GM23338 (cell line): ENCODE measurements around the gene PDE3B. TPM values are rescaled to one million over a fixed set of nuclear protein-coding genes. Genes with fewer than 3 reads are reported as not detected.
"Not testable (repeated sequence)": the region's sequence is repeated elsewhere in the genome, so short reads cannot be mapped to it uniquely, and the experiment has no call there.

Source experiments
- ATAC-seq: fragments of 200-7000 bp; cut with Tn5 transposase; 3 replicates; pipeline ENCODE4 v1.9.1; 2020
- DNase-seq: peaks from one replicate; pipeline ENCODE4 v3.0.0-alpha.2; 2015; ENCODE audit warnings: low spot score
- H2AFZ ChIP-seq: fragments of 200-600 bp; sonication (generic); 2 replicates; pipeline ENCODE4 v1.8.0; 2016; ENCODE audit warnings: antibody characterized with exemption, mild to moderate bottlenecking, moderate library complexity
- H3F3A ChIP-seq: fragments of 200-600 bp; sonication (generic); replicated peaks from 2 replicates; pipeline ENCODE4 v1.8.0; 2017; ENCODE audit warnings: antibody characterized with exemption, mixed run types, low read depth
- H3K27ac ChIP-seq: fragments of 200-600 bp; sonication (generic); 2 replicates; pipeline ENCODE4 v1.6.1; 2016; ENCODE audit warnings: low read depth
- H3K27me3 ChIP-seq: fragments of 200-600 bp; sonication (generic); 2 replicates; pipeline ENCODE4 v1.8.0; 2016; ENCODE audit warnings: mild to moderate bottlenecking, mixed run types, moderate library complexity; ENCODE audit not compliant: insufficient read depth
- H3K36me3 ChIP-seq: fragments of 200-600 bp; sonication (generic); 2 replicates; pipeline ENCODE4 v1.8.0; 2016; ENCODE audit warnings: mild to moderate bottlenecking; ENCODE audit not compliant: insufficient read depth
- H3K4me1 ChIP-seq: fragments of 200-600 bp; sonication (generic); 2 replicates; pipeline ENCODE4 v1.8.0; 2016; ENCODE audit warnings: mild to moderate bottlenecking, moderate library complexity; ENCODE audit not compliant: insufficient read depth
- H3K4me2 ChIP-seq: fragments of 200-600 bp; sonication (generic); 2 replicates; pipeline ENCODE4 v1.7.1; 2017; ENCODE audit warnings: mixed run types
- H3K4me3 ChIP-seq: fragments of 200-600 bp; sonication (generic); 2 replicates; pipeline ENCODE4 v1.6.1; 2016; ENCODE audit warnings: mixed run types
- H3K79me2 ChIP-seq: fragments of 200-600 bp; sonication (generic); replicated peaks from 2 replicates; pipeline ENCODE4 v1.8.0; 2017; ENCODE audit warnings: mild to moderate bottlenecking; ENCODE audit not compliant: insufficient read depth
- H3K9me2 ChIP-seq: fragments of 200-600 bp; sonication (generic); 2 replicates; pipeline ENCODE4 v1.8.0; 2017; ENCODE audit not compliant: insufficient read depth
- H4K20me1 ChIP-seq: fragments of 200-600 bp; sonication (generic); replicated peaks from 2 replicates; pipeline ENCODE4 v1.8.0; 2017; ENCODE audit warnings: mild to moderate bottlenecking; ENCODE audit not compliant: insufficient read depth
- H3K27ac Mint-ChIP-seq: 2 replicates; pipeline ENCODE4 v1.8.0; 2020; ENCODE audit warnings: inconsistent platforms, mild to moderate bottlenecking, moderate library complexity, mixed read lengths
- H3K27me3 Mint-ChIP-seq: 3 replicates; pipeline ENCODE4 v1.8.0; 2022; ENCODE audit warnings: low read depth, mild to moderate bottlenecking, moderate library complexity, mixed read lengths, inconsistent platforms; ENCODE audit not compliant: insufficient read depth, poor library complexity
- H3K36me3 Mint-ChIP-seq: 3 replicates; pipeline ENCODE4 v1.8.0; 2021; ENCODE audit warnings: low read depth, mild to moderate bottlenecking, inconsistent platforms, moderate library complexity, mixed read lengths
- H3K4me1 Mint-ChIP-seq: 3 replicates; pipeline ENCODE4 v1.8.0; 2020; ENCODE audit warnings: mild to moderate bottlenecking, inconsistent platforms, mixed read lengths
- H3K4me3 Mint-ChIP-seq: 3 replicates; pipeline ENCODE4 v1.8.0; 2021; ENCODE audit warnings: moderate library complexity, mild to moderate bottlenecking, inconsistent platforms, mixed read lengths
- H3K9me3 Mint-ChIP-seq: 3 replicates; pipeline ENCODE4 v1.8.0; 2020; ENCODE audit warnings: moderate library complexity, mild to moderate bottlenecking, inconsistent platforms, mixed read lengths
- CTCF ChIP-seq, 2 experiments: fragments of 200-600 bp in 1 of 2; sonication (generic) in 1 of 2; conservative IDR thresholded peaks; 2 replicates each; pipeline versions ENCODE4 v1.5.1 to v1.6.1; 2016 to 2017; ENCODE audit warnings: antibody characterized with exemption in 2 of 2, low read depth in 2 of 2, mild to moderate bottlenecking in 2 of 2, moderate library complexity in 1 of 2
- EZH2 ChIP-seq: fragments of 200-600 bp; sonication (generic); IDR thresholded peaks from one replicate; pipeline ENCODE4 v1.8.0; 2017; ENCODE audit warnings: antibody characterized with exemption, mild to moderate bottlenecking, low read depth; ENCODE audit not compliant: unreplicated experiment
- EZH2phosphoT487 ChIP-seq: fragments of 200-600 bp; sonication (generic); IDR thresholded peaks from one replicate; pipeline ENCODE4 v1.8.1; 2018; ENCODE audit warnings: antibody characterized with exemption; ENCODE audit not compliant: unreplicated experiment
- JUNB ChIP-seq: IDR thresholded peaks from one replicate; pipeline ENCODE4 v1.6.1; 2016; ENCODE audit warnings: antibody characterized with exemption; ENCODE audit not compliant: unreplicated experiment
- NANOG ChIP-seq: IDR thresholded peaks from 2 replicates; pipeline ENCODE4 v1.6.1; 2016; ENCODE audit warnings: antibody characterized with exemption, borderline replicate concordance
- POLR2AphosphoS5 ChIP-seq: IDR thresholded peaks from 2 replicates; pipeline ENCODE4 v1.6.1; 2016; ENCODE audit warnings: antibody characterized with exemption, low read depth
- STAT1 ChIP-seq: IDR thresholded peaks from one replicate; pipeline ENCODE4 v1.6.1; 2016; ENCODE audit warnings: antibody characterized with exemption; ENCODE audit not compliant: unreplicated experiment
- ZNF331 ChIP-seq: fragments of 250-450 bp; sonication (Bioruptor Pico); IDR thresholded peaks from 2 replicates; pipeline ENCODE4 v1.5.0; 2020; ENCODE audit warnings: low read depth, mild to moderate bottlenecking, moderate library complexity
- ZNF462 ChIP-seq: fragments of 250-450 bp; sonication (Bioruptor Pico); IDR thresholded peaks from 2 replicates; pipeline ENCODE4 v1.5.0; 2020; ENCODE audit warnings: mild to moderate bottlenecking, moderate library complexity
- polyA plus RNA-seq: library from polyadenylated mRNA; unstranded; fragments of >200 nt; fragmentation: Nextera tagmentation; extraction: Ambion mirVana; gene quantifications from 2 replicates; pipeline ENCODE4 v1.2.1, GENCODE V29; 2016
- total RNA-seq: library from RNA; depleted of rRNA; stranded (reverse); fragments of >200 nt; shearing (Covaris generic); gene quantifications from 2 replicates; pipeline ENCODE4 v1.2.3, GENCODE V29; 2014

PDE3B gene
- total and polyA plus RNA-seq, 2 experiments from 2014 or later, result 4.3 to 21.3 TPM

GRCh38 chr11:14679662-14680061 lies 36.1 kb downstream of the PDE3B start (continued):
- TF ChIP-seq ZNF462 (no peak), JUNB (no peak), NANOG (no peak), EZH2 (no peak), ZNF331 (CRISPR knock-in tag) (no peak), EZH2phosphoT487 (no peak), CTCF (conservative IDR thresholded peaks at IDR 0.05; ENCODE audit: low read depth in 2 of 2) (no peak), STAT1 (no peak), POLR2AphosphoS5 (no peak)

GRCh38 chr11:14684234-14684915 lies 40.8 kb downstream of the PDE3B start:
- H3K4me3 Mint-ChIP-seq, H4K20me1 ChIP-seq, H3K9me3 Mint-ChIP-seq, DNase-seq, H3K36me3 Mint-ChIP-seq, H3K4me1 Mint-ChIP-seq, ATAC-seq, H3F3A ChIP-seq, H2AFZ ChIP-seq, H3K27me3 ChIP-seq, H3K9me2 ChIP-seq, H3K4me1 ChIP-seq, H3K36me3 ChIP-seq, H3K4me3 ChIP-seq, H3K27me3 Mint-ChIP-seq, H3K4me2 ChIP-seq, H3K27ac Mint-ChIP-seq, H3K27ac ChIP-seq: not testable (repeated sequence)
- peaks cover 30% of the 10 kb centered on the region; the same call in 1 of the 2 replicates for H3K79me2 ChIP-seq
